ENCODE results near the gene PLA2G4E. TPM values are rescaled to one million over a fixed set of nuclear protein-coding genes. Genes with fewer than 3 reads are reported as not detected.

Gene PLA2G4E
- total and polyA plus RNA-seq, 2 experiments from 2014 or later = not detected

- DNase-seq (ENCODE audit: low spot score) (no peak), ATAC-seq (no peak)
- no peaks in the 10 kb centered on the region for H3F3A ChIP-seq (replicated peaks; ENCODE audit: low read depth)
- H4K20me1 ChIP-seq (replicated peaks; ENCODE audit: insufficient read depth) = peaks cover 7% of the 10 kb centered on the region; the same call in 1 of the 2 replicates
- no peak for TF ChIP-seq CREB1 (CRISPR knock-in tag; IDR thresholded peaks at IDR 0.05; ENCODE audit: low read depth)
- no peak for TF ChIP-seq ZNF331 (CRISPR knock-in tag; IDR thresholded peaks at IDR 0.05; ENCODE audit: low read depth)
- no peak for TF ChIP-seq POLR2AphosphoS5 (IDR thresholded peaks at IDR 0.05; ENCODE audit: low read depth)
- no peak for TF ChIP-seq ZNF114 (CRISPR knock-in tag; IDR thresholded peaks at IDR 0.05)
- TF ChIP-seq REST (IDR thresholded peaks at IDR 0.05; ENCODE audit: unreplicated experiment) = no peak
- no peak for TF ChIP-seq STAT1 (IDR thresholded peaks at IDR 0.05; ENCODE audit: unreplicated experiment)
- TF ChIP-seq EZH2phosphoT487 (IDR thresholded peaks at IDR 0.05; ENCODE audit: unreplicated experiment) = no peak
- TF ChIP-seq, protein P1, sequence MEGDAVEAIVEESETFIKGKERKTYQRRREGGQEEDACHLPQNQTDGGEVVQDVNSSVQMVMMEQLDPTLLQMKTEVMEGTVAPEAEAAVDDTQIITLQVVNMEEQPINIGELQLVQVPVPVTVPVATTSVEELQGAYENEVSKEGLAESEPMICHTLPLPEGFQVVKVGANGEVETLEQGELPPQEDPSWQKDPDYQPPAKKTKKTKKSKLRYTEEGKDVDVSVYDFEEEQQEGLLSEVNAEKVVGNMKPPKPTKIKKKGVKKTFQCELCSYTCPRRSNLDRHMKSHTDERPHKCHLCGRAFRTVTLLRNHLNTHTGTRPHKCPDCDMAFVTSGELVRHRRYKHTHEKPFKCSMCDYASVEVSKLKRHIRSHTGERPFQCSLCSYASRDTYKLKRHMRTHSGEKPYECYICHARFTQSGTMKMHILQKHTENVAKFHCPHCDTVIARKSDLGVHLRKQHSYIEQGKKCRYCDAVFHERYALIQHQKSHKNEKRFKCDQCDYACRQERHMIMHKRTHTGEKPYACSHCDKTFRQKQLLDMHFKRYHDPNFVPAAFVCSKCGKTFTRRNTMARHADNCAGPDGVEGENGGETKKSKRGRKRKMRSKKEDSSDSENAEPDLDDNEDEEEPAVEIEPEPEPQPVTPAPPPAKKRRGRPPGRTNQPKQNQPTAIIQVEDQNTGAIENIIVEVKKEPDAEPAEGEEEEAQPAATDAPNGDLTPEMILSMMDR (conservative IDR thresholded peaks at IDR 0.05; ENCODE audit: low read depth in 2 of 2) = no peak
- TF ChIP-seq ETS1 (IDR thresholded peaks at IDR 0.05) = no peak
- no peak for TF ChIP-seq ZNF462 (CRISPR knock-in tag; IDR thresholded peaks at IDR 0.05)
- TF ChIP-seq EZH2 (IDR thresholded peaks at IDR 0.05; ENCODE audit: low read depth, unreplicated experiment) = no peak
- no peak for TF ChIP-seq NANOG (IDR thresholded peaks at IDR 0.05; ENCODE audit: borderline replicate concordance)
- H3K27ac ChIP-seq (ENCODE audit: low read depth) = no peak overlapping the region
- no peaks in the 10 kb centered on the region for H3K9me2 ChIP-seq (ENCODE audit: insufficient read depth)
- H3K79me2 ChIP-seq (replicated peaks; ENCODE audit: insufficient read depth) = peaks cover 87% of the 10 kb centered on the region
- H3K4me2 ChIP-seq = no peak overlapping the region
- H3K4me3 ChIP-seq = no peak overlapping the region
- no peaks in the 10 kb centered on the region for H3K36me3 ChIP-seq (ENCODE audit: insufficient read depth)
- no peaks in the 10 kb centered on the region for H3K4me1 ChIP-seq (ENCODE audit: insufficient read depth)
- no peaks in the 10 kb centered on the region for H3K27me3 ChIP-seq (ENCODE audit: insufficient read depth)
- peaks cover 20% of the 10 kb centered on the region for H3K36me3 Mint-ChIP-seq (ENCODE audit: low read depth)
- no peak overlapping the region for H2AFZ ChIP-seq
- H3K4me1 Mint-ChIP-seq = peaks cover 7% of the 10 kb centered on the region; the same call in 2 of the 3 replicates
- peaks cover 5% of the 10 kb centered on the region; the same call in 1 of the 3 replicates for H3K9me3 Mint-ChIP-seq
- H3K27me3 Mint-ChIP-seq (ENCODE audit: insufficient read depth, low read depth, poor library complexity) = peaks cover 4% of the 10 kb centered on the region
- H3K4me3 Mint-ChIP-seq = no peak overlapping the region
- no peak overlapping the region for H3K27ac Mint-ChIP-seq
These were observed 59.1 kb downstream of the PLA2G4E start for GRCh38 chr15:41961595-41962202.
